ENCODE data around the gene DHRSX.

DHRSX gene

DNA sequence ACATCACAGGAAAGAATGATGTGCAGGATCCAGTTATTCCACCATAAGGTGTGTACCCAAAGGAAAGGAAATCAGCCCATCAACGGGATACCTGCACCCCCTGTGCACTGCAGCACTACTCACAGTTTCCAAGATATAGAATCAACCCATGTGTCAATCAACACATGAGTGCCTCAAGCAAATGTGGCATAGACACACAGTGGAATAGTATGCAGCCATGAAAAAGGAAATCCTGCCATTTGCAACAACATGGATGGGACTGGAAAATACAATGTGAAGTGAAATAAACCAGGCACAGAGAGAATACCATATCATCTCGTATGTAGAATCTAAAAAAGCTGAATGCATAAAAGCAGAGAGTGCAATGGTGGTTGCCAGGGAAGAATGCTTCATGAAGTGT lies 53.3 kb downstream of the DHRSX start:
- no peaks in the 10 kb centered on the region for H3K36me3 ChIP-seq (ENCODE audit: insufficient read depth)
- no peaks in the 10 kb centered on the region for H3K79me2 ChIP-seq (ENCODE audit: insufficient read depth, low read depth)
- no peaks in the 10 kb centered on the region for H3K4me1 ChIP-seq (ENCODE audit: low read depth, poor library complexity, severe bottlenecking)
- TF ChIP-seq, protein P1, sequence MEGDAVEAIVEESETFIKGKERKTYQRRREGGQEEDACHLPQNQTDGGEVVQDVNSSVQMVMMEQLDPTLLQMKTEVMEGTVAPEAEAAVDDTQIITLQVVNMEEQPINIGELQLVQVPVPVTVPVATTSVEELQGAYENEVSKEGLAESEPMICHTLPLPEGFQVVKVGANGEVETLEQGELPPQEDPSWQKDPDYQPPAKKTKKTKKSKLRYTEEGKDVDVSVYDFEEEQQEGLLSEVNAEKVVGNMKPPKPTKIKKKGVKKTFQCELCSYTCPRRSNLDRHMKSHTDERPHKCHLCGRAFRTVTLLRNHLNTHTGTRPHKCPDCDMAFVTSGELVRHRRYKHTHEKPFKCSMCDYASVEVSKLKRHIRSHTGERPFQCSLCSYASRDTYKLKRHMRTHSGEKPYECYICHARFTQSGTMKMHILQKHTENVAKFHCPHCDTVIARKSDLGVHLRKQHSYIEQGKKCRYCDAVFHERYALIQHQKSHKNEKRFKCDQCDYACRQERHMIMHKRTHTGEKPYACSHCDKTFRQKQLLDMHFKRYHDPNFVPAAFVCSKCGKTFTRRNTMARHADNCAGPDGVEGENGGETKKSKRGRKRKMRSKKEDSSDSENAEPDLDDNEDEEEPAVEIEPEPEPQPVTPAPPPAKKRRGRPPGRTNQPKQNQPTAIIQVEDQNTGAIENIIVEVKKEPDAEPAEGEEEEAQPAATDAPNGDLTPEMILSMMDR (conservative IDR thresholded peaks at IDR 0.05; ENCODE audit: low read depth, low read length) = no peak
- no peaks in the 10 kb centered on the region for H4K20me1 ChIP-seq (ENCODE audit: insufficient read depth)
- H3K4me2 ChIP-seq = no peak overlapping the region
- no peak overlapping the region for H2AFZ ChIP-seq (ENCODE audit: low read depth)
- no peak overlapping the region for H3K27ac ChIP-seq
- H3K9ac ChIP-seq = no peak overlapping the region
- H3K27me3 ChIP-seq (ENCODE audit: insufficient read depth, low read depth) = no peaks in the 10 kb centered on the region
- H3K4me3 ChIP-seq (IDR thresholded peaks at IDR 0.05; ENCODE audit: insufficient read depth, low read depth, low read length) = no peak overlapping the region

DNA sequence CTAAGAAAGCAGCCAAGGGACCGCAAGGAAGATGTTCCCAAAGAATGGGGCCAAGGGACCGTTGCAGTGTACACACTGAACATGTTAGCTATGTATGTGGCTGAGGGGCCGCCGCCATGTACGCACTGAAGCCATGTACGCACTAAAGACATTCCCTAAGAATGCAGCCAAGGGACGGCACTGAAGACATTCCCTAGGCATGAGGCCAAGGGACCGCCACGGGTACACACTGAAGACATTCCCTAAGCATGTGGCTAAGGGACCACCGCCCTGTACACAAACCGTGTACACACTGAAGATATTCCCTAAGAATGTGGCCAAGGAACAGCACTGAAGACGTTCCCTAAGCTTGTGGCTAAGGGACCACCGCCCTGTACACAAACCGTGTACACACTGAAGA lies 54.0 kb downstream of the DHRSX start:
- Histone ChIP-seq H3K36me3 (ENCODE audit: insufficient read depth) (no peaks in the 10 kb centered on the region), H3K79me2 (ENCODE audit: insufficient read depth, low read depth) (no peaks in the 10 kb centered on the region), H3K9ac (no peak overlapping the region), H2AFZ (ENCODE audit: low read depth) (no peak overlapping the region), H3K4me1 (ENCODE audit: low read depth, poor library complexity, severe bottlenecking) (no peaks in the 10 kb centered on the region), H3K27ac (no peak overlapping the region), H4K20me1 (ENCODE audit: insufficient read depth) (no peaks in the 10 kb centered on the region), H3K4me2 (no peak overlapping the region), H3K4me3 (IDR thresholded peaks at IDR 0.05; ENCODE audit: insufficient read depth, low read depth, low read length) (no peak overlapping the region), H3K27me3 (ENCODE audit: insufficient read depth, low read depth) (no peaks in the 10 kb centered on the region)
- TF ChIP-seq, protein P1 (conservative IDR thresholded peaks at IDR 0.05; ENCODE audit: low read depth, low read length) = no peak

DNA sequence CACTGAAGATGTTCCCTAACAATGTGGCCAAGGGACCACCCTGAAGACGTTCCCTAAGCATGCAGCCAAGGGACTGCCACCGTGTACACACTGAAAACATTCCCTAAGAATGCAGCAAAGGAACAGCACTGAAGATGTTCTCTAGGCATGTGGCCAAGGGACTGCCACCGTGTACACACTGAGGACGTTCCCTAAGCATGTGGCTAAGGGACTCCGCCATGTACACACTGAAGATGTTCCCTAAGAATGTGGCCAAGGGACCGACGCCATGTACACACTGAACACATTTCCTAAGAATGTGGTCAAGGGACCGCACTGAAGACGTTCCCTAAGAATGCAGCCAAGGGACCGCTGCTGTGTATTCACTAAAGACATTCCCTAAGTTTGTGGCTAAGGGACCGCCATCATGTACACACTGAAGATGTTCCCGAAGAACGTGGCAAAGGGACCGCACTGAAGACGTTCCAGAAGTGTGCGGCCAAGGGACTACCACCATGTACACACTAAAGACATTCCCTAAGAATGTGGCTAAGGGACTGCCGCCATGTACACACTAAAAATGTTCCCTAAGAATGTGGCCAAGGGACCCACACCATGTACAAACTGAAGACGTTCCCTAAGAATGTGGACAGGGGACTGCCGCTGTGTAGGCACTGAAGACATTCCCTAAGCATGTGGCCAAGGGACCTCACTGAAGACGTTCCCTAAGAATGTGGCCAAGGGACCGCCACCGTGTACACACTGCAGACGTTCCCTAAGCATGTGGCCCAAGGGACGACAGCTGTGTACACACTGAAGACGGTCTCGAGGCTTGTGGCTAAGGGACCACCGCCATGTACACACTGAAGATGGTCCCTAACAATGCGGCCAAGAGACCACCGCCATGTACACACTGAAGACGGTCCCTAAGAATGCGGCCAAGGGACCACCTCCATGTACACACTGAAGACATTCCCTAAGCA lies 54.8 kb downstream of the DHRSX start:
- Histone ChIP-seq H3K4me1 (ENCODE audit: low read depth, poor library complexity, severe bottlenecking) (no peaks in the 10 kb centered on the region), H3K4me3 (IDR thresholded peaks at IDR 0.05; ENCODE audit: insufficient read depth, low read depth, low read length) (no peak overlapping the region), H3K27me3 (ENCODE audit: insufficient read depth, low read depth) (no peaks in the 10 kb centered on the region), H3K36me3 (ENCODE audit: insufficient read depth) (no peaks in the 10 kb centered on the region), H3K79me2 (ENCODE audit: insufficient read depth, low read depth) (no peaks in the 10 kb centered on the region), H3K4me2 (no peak overlapping the region), H2AFZ (ENCODE audit: low read depth) (no peak overlapping the region), H4K20me1 (ENCODE audit: insufficient read depth) (no peaks in the 10 kb centered on the region), H3K27ac (no peak overlapping the region), H3K9ac (no peak overlapping the region)
- TF ChIP-seq, protein P1 (conservative IDR thresholded peaks at IDR 0.05; ENCODE audit: low read depth, low read length) = no peak

- H3K4me3 ChIP-seq (IDR thresholded peaks at IDR 0.05; ENCODE audit: insufficient read depth, low read depth, low read length) = no peak overlapping the region
These were observed 58.1 kb downstream of the DHRSX start for GRCh38 chrX:2442694-2443093.

More at GRCh38 chrX:2442694-2443093, 58.1 kb downstream of the DHRSX start:
- Histone ChIP-seq H3K79me2 (ENCODE audit: insufficient read depth, low read depth) (no peaks in the 10 kb centered on the region), H4K20me1 (ENCODE audit: insufficient read depth) (no peaks in the 10 kb centered on the region), H3K4me1 (ENCODE audit: low read depth, poor library complexity, severe bottlenecking) (no peaks in the 10 kb centered on the region), H2AFZ (ENCODE audit: low read depth) (no peak overlapping the region), H3K27me3 (ENCODE audit: insufficient read depth, low read depth) (no peaks in the 10 kb centered on the region), H3K4me2 (no peak overlapping the region), H3K27ac (no peak overlapping the region), H3K9ac (no peak overlapping the region), H3K36me3 (ENCODE audit: insufficient read depth) (no peaks in the 10 kb centered on the region)
- TF ChIP-seq, protein P1 (conservative IDR thresholded peaks at IDR 0.05; ENCODE audit: low read depth, low read length) = no peak
